Spleen (tissue), 11 donors: ENCODE measurements around the gene INVS. TPM values are rescaled to one million over a fixed set of nuclear protein-coding genes. Genes with fewer than 3 reads are reported as not detected.

Source experiments
- DNase-seq: peaks from one replicate; pipeline ENCODE4 v3.0.0-alpha.2; 2020
- H3K27ac ChIP-seq, 8 donors: fragments of 200-600 bp; sonication (generic) in 7 of 8; 1 replicate in 4 of 8; 2 replicates in 4 of 8; pipeline versions ENCODE4 v1.5.0 to v1.8.0; 2016 to 2021; ENCODE audit warnings: inconsistent platforms in 4 of 8, mild to moderate bottlenecking in 4 of 8, moderate library complexity in 1 of 8
- H3K27me3 ChIP-seq, 7 donors: fragments of 200-600 bp; sonication (generic) in 6 of 7; replicated peaks in 1 of 7; 1 replicate in 4 of 7; 2 replicates in 3 of 7; pipeline versions ENCODE4 v1.5.0 to v1.8.0; 2016 to 2021; ENCODE audit warnings: inconsistent platforms in 3 of 7, mild to moderate bottlenecking in 1 of 7
- H3K36me3 ChIP-seq, 6 donors: fragments of 200-600 bp; sonication (generic) in 5 of 6; 1 replicate in 4 of 6; 2 replicates in 2 of 6; pipeline versions ENCODE4 v1.5.0 to v1.8.0; 2016 to 2021; ENCODE audit warnings: inconsistent platforms in 2 of 6
- H3K4me1 ChIP-seq, 6 donors: fragments of 200-600 bp; sonication (generic) in 5 of 6; 1 replicate in 3 of 6; 2 replicates in 3 of 6; pipeline versions ENCODE4 v1.5.0 to v1.8.0; 2016 to 2021; ENCODE audit warnings: inconsistent platforms in 3 of 6
- H3K4me3 ChIP-seq, 8 donors: fragments of 200-600 bp; sonication (generic) in 7 of 8; 1 replicate in 4 of 8; 2 replicates in 4 of 8; pipeline versions ENCODE4 v1.5.0 to v1.8.0; 2016 to 2021; ENCODE audit warnings: inconsistent platforms in 4 of 8, mild to moderate bottlenecking in 4 of 8, moderate library complexity in 2 of 8
- H3K9me3 ChIP-seq, 8 donors: fragments of 200-600 bp; sonication (generic) in 7 of 8; 1 replicate in 4 of 8; 2 replicates in 4 of 8; pipeline versions ENCODE4 v1.5.0 to v1.8.0; 2016 to 2021; ENCODE audit warnings: inconsistent platforms in 4 of 8
- POLR2A ChIP-seq, 3 donors: fragments of 450-650 bp; IDR thresholded peaks; one replicate each; pipeline ENCODE4 v1.5.1; 2017; ENCODE audit warnings: antibody characterized with exemption in 3 of 3, mild to moderate bottlenecking in 1 of 3
- POLR2AphosphoS5 ChIP-seq, 3 donors: sonication (generic); formaldehyde crosslinking; IDR thresholded peaks; one replicate each; pipeline ENCODE4 v1.5.1; 2017; ENCODE audit warnings: antibody characterized with exemption in 3 of 3
- WGBS, 5 donors: extraction: QIAGEN DNeasy Blood & Tissue Kit in 3 of 5; methylation state at CpG; one replicate each; pipeline versions ENCODE4 v1.1.5 to v1.1.7; 2013 to 2018; 5-methylcytosine and 5-hydroxymethylcytosine counted together
- intact Hi-C: fragments of 100-400 bp; cut with DNase I; formaldehyde crosslinking; loops from one replicate; pipeline ENCODE4 v1.15.0; 2023; ENCODE audit warnings: low total_unique reads
- polyA plus RNA-seq, 3 donors: library from polyadenylated mRNA; stranded (reverse); fragments of 200-250 nt; gene quantifications; one replicate each; pipeline ENCODE4 v1.2.1, GENCODE V29; 2013
- total RNA-seq, 7 donors: library from RNA; depleted of rRNA in 3 of 7; stranded (reverse); fragments of >200 nt in 3 of 7; fragmentation: NEBNext Ultra II Directional in 4 of 7; extraction: Animal tissue kit (Norgen Biotek cat#: 25700) in 4 of 7; gene quantifications; one replicate each; pipeline versions ENCODE4 v1.1.0 to v1.2.1, GENCODE V29; 2016 to 2021
- TF ChIP-seq, protein P1 (sequence below), 11 experiments: fragments of 200-600 bp in 7 of 11; fragments of 450-650 bp in 4 of 11; sonication (generic) in 4 of 11; IDR thresholded peaks in 8 of 11; conservative IDR thresholded peaks in 3 of 11; 1 replicate in 7 of 11; 2 replicates in 4 of 11; pipeline versions ENCODE4 v1.4.0 to v1.8.0; 2016 to 2021; ENCODE audit warnings: antibody characterized with exemption in 11 of 11, inconsistent platforms in 4 of 11, mild to moderate bottlenecking in 1 of 11
- donor health status: healthy with polysubstance abuse.
- donor health status: DM: no; HTN: no; CAD: no; lungs with moderate emphysema.
- donor health status: DM: no; HTN: no; CAD: no.
- donor health status: Bipolar disorder and iron deficiency.
- donor health status: healthy.
- donor health status: DM: no; HTN: no; CAD: no.
- donor health status: DM: yes; HTN: yes; CAD: no.

The INVS gene
- total and polyA plus RNA-seq, 10 donors: 3.0 to 49.5 (median 25.9) TPM

DNA sequence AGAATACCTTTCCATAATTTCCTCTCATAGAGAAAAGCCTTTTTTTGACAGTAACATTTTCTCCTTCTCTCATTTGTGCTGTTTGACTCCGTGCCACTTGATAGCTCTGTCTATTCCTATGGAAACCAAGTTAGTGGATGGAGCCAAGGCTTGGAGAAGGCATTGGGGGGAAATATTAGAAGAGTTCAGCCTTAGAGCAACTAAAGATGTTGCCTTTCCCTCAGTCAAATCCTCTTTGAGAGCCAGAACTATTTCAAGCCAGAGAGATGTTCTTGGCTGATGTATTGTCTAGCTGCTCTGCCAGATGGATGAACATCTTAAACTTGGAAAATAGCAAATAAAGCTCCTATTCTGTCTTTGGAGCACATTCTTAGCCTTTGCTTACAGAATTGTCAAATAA lies 112.4 kb downstream of the INVS start:
- H3K4me1 ChIP-seq: peaks cover 0 to 19% (median 0%) of the 10 kb centered on the region in 6 donors
- intact Hi-C loops: no loop called here
- H3K27me3 ChIP-seq: no peaks in the 10 kb centered on the region
- no peak overlapping the region for H3K27ac ChIP-seq
- no peaks in the 10 kb centered on the region for H3K9me3 ChIP-seq
- H3K4me3 ChIP-seq: no peak overlapping the region
- TF ChIP-seq, protein P1, sequence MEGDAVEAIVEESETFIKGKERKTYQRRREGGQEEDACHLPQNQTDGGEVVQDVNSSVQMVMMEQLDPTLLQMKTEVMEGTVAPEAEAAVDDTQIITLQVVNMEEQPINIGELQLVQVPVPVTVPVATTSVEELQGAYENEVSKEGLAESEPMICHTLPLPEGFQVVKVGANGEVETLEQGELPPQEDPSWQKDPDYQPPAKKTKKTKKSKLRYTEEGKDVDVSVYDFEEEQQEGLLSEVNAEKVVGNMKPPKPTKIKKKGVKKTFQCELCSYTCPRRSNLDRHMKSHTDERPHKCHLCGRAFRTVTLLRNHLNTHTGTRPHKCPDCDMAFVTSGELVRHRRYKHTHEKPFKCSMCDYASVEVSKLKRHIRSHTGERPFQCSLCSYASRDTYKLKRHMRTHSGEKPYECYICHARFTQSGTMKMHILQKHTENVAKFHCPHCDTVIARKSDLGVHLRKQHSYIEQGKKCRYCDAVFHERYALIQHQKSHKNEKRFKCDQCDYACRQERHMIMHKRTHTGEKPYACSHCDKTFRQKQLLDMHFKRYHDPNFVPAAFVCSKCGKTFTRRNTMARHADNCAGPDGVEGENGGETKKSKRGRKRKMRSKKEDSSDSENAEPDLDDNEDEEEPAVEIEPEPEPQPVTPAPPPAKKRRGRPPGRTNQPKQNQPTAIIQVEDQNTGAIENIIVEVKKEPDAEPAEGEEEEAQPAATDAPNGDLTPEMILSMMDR (IDR thresholded peaks at IDR 0.05 in 8 of 11, conservative IDR thresholded peaks at IDR 0.05 in 3 of 11): no peak
- no peak for TF ChIP-seq POLR2A (IDR thresholded peaks at IDR 0.05)
- no peak for TF ChIP-seq POLR2AphosphoS5 (IDR thresholded peaks at IDR 0.05)
- peaks cover 0 to 5% (median 0%) of the 10 kb centered on the region in 6 donors for H3K36me3 ChIP-seq
- 84 to 97% (median 92%) methylated on average over 1 of the region's 1 CpG for WGBS, 5 donors
- no peak for DNase-seq

DNA sequence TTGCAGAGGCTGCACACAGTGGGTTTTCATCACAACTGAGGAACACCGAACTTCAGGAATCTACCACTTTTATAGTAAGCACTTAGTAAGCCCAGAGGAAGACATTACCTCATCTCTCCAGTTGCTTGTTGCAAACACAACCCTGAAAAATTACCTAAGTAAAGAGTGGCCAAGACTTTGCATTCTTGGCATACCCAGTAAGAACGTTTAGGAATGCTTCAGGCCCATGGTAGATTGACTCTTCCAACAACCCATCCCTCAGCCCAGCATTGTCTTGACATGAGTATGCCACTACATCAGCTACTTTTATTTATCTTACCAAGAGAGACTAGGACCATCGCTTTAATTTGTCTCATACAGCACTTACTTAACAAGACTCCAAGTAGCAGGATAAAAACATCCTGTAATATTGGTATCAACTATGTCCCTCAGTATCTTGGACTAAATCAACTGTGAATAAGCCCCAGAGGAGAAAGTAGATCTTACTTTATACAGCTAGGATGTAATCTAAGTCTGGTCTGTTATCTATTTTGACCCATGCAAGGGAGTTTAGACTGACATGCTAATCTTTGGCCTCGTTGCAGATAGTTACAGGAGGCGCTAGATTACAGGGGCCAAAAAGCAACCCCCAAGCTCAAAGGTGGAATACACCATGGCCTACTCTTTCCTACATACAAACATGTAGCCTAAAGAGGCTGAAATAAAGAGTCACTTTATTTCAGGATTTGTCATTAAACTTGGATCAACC lies 114.9 kb downstream of the INVS start:
- peaks cover 0 to 18% (median 0%) of the 10 kb centered on the region in 6 donors for H3K4me1 ChIP-seq
- intact Hi-C loops: no loop called here
- H3K36me3 ChIP-seq: peaks cover 0 to 5% (median 0%) of the 10 kb centered on the region in 6 donors
- no peaks in the 10 kb centered on the region for H3K9me3 ChIP-seq
- TF ChIP-seq POLR2A (IDR thresholded peaks at IDR 0.05): no peak
- TF ChIP-seq, protein P1 (IDR thresholded peaks at IDR 0.05 in 8 of 11, conservative IDR thresholded peaks at IDR 0.05 in 3 of 11): no peak
- TF ChIP-seq POLR2AphosphoS5 (IDR thresholded peaks at IDR 0.05): no peak
- no peak overlapping the region for H3K4me3 ChIP-seq
- DNase-seq: no peak
- no peaks in the 10 kb centered on the region for H3K27me3 ChIP-seq
- no peak overlapping the region for H3K27ac ChIP-seq
- WGBS, 5 donors: 81 to 95% (median 84%) methylated on average over 5 of the region's 5 CpGs

DNA sequence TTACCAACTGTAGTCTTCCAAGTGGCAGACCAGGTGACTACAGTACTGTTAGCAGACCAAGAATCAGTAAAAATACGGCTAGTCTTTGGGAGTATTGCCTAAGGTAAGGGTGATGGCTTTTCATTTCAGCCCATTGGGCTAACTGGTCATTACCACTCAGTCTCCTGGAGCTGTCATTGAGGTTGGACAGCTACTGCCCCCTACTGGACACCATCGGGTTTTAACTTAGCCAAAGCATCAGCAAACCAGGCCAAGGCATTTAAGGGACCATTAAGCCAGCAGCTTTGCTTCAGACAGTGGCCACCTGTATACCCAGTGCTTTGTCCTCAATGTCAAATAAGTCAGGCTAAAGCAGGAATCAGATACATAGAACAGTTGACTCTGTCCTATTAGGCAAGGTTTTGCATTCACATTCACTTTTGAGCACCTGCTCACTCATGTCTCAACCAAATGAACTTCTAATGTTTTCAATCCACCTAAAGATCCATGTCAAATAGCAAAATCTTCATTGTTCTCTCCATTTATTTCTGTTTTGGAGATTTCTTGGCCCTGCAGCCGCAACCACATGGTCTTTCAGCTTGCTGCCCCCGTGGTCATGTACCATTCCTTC lies 117.2 kb downstream of the INVS start:
- Histone ChIP-seq H3K4me3 (no peak overlapping the region), H3K27me3 (no peaks in the 10 kb centered on the region), H3K4me1 (no peaks in the 10 kb centered on the region), H3K9me3 (no peaks in the 10 kb centered on the region), H3K36me3 (peaks cover 0 to 5% (median 0%) of the 10 kb centered on the region in 6 donors), H3K27ac (no peak overlapping the region)
- 69 to 76% (median 72%) methylated on average over 4 of the region's 4 CpGs for WGBS, 5 donors
- DNase-seq: no peak
- intact Hi-C loops: loop anchor here (5.0 kb wide), 1 partner anchor 189 kb away; no protein-coding TSS in a partner anchor
- no peak for TF ChIP-seq POLR2A (IDR thresholded peaks at IDR 0.05)
- TF ChIP-seq, protein P1 (IDR thresholded peaks at IDR 0.05 in 8 of 11, conservative IDR thresholded peaks at IDR 0.05 in 3 of 11): peak; percentile 34 to 79 (median 69)
- peak in 1 of 3 donors; percentile 6 for TF ChIP-seq POLR2AphosphoS5 (IDR thresholded peaks at IDR 0.05)

DNA sequence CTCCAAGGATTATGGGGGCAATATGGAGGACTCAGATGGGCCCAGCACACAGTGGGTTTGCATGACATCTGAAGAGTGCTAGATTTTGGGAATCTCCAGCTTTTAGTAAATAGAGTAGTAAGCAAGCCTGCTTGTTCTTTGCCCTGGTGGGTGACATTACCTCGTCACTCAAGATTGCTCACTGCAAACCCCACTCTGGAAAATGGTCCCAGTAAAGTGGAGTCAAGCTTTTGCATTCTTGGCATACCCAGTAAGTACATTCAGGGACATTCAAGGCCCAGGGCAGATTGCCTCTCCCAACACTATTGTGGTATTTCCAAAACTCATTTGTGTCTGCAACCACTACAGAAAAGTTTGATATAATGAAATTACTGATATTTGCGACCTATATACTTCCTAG lies 118.5 kb downstream of the INVS start:
- H3K4me3 ChIP-seq: no peak overlapping the region
- TF ChIP-seq, protein P1 (IDR thresholded peaks at IDR 0.05 in 8 of 11, conservative IDR thresholded peaks at IDR 0.05 in 3 of 11): no peak
- no peaks in the 10 kb centered on the region for H3K27me3 ChIP-seq
- DNase-seq: no peak
- 91 to 98% (median 96%) methylated on average over 2 of the region's 2 CpGs for WGBS, 5 donors
- H3K27ac ChIP-seq: no peak overlapping the region
- H3K36me3 ChIP-seq: peaks cover 0 to 5% (median 0%) of the 10 kb centered on the region in 6 donors
- H3K9me3 ChIP-seq: no peaks in the 10 kb centered on the region
- H3K4me1 ChIP-seq: no peaks in the 10 kb centered on the region
- intact Hi-C loops: loop anchor here (5.0 kb wide), 1 partner anchor 190 kb away; no protein-coding TSS in a partner anchor
